ENCODE data around the gene GPRC6A.

GPRC6A gene

DNA sequence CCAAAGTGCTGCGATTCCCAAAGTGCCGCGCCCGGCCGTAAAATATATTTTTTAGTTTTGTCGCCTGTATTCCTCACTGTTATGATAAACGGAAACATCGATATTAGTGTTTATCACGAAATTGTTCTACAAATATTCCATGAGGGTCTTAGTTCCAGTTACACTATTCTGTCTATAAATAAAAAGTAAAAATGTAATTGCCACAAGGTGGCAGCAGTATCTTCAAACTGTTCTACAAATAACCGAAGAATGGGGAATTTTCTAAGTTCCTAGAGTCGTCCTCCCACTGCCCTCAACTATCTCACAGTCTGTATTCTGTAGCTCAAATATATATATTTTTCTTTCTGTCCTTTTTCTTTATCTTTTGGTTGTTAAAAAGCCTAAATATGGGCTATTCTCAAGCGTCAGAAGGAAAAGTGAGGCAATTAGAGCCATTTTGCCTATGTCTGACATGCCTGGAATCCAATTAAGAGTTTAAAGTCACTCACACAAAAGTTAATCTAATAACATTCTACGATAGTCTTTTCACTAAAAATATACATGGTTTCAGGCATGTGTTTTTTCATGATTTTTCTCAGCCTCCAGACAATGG, 49.2 kb downstream of the GPRC6A start:
- H3K27ac ChIP-seq (ENCODE audit: low read depth, low read length), result no peak overlapping the region
- no peaks in the 10 kb centered on the region for H3K4me1 ChIP-seq (ENCODE audit: control insufficient read depth, insufficient read depth, low read length)
- no peaks in the 10 kb centered on the region for H3K9me3 ChIP-seq (ENCODE audit: control insufficient read depth, insufficient read depth, low read depth, low read length)
- no peak overlapping the region for H3K9ac ChIP-seq (ENCODE audit: low read length)
- no peak overlapping the region for H3K4me3 ChIP-seq (ENCODE audit: low read depth, low read length)
- no peaks in the 10 kb centered on the region for H3K36me3 ChIP-seq (ENCODE audit: control insufficient read depth, insufficient read depth, low read length)
- H3K27me3 ChIP-seq (ENCODE audit: control insufficient read depth, insufficient read depth, low read length), result no peaks in the 10 kb centered on the region

DNA sequence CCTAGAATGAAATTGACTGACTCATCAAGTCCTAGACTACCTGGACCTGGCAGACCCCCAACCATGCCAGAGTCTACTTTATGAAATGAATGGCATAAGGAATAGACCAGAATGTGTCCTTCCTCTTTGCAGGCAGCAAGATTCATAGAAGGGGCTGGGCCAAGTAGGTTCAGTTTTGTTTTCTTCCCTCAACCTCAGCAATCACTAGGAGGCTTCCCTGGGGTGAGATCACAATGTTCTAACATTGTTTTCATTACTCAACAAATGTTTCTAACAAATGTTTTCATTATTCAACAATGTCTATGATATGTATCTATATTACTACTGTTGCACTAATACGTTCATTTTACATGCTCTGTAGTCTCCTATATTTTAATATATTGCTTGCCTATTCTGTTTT, 55.0 kb downstream of the GPRC6A start:
- Histone ChIP-seq H3K27me3 (ENCODE audit: control insufficient read depth, insufficient read depth, low read length) (no peaks in the 10 kb centered on the region), H3K27ac (ENCODE audit: low read depth, low read length) (no peak overlapping the region), H3K4me3 (ENCODE audit: low read depth, low read length) (no peak overlapping the region), H3K4me1 (ENCODE audit: control insufficient read depth, insufficient read depth, low read length) (no peaks in the 10 kb centered on the region), H3K9me3 (ENCODE audit: control insufficient read depth, insufficient read depth, low read depth, low read length) (no peaks in the 10 kb centered on the region), H3K9ac (ENCODE audit: low read length) (no peak overlapping the region), H3K36me3 (ENCODE audit: control insufficient read depth, insufficient read depth, low read length) (no peaks in the 10 kb centered on the region)

DNA sequence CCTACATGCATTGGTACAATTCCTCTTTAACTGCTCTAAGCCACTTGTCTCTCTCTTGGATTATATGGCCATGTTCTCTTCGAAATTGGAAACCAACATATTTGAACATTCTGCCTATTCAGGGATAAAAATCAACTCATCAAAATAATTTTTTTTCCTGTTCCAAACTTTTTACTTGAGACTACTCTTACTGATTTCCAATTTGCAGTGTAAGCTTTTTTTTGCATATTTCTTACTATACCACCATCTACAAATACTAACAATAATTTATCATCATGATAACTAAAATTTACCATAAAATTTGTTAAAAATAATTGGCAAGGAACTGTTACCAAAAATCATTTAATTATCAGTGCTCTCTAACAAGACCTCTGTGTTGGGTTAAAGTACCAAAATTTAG, 56.4 kb downstream of the GPRC6A start:
- Histone ChIP-seq H3K36me3 (ENCODE audit: control insufficient read depth, insufficient read depth, low read length) (no peaks in the 10 kb centered on the region), H3K27ac (ENCODE audit: low read depth, low read length) (no peak overlapping the region), H3K4me1 (ENCODE audit: control insufficient read depth, insufficient read depth, low read length) (no peaks in the 10 kb centered on the region; the same call in 1 of the 2 replicates), H3K4me3 (ENCODE audit: low read depth, low read length) (no peak overlapping the region), H3K27me3 (ENCODE audit: control insufficient read depth, insufficient read depth, low read length) (peaks cover under 1% of the 10 kb centered on the region; the same call in 1 of the 2 replicates), H3K9me3 (ENCODE audit: control insufficient read depth, insufficient read depth, low read depth, low read length) (no peaks in the 10 kb centered on the region), H3K9ac (ENCODE audit: low read length) (no peak overlapping the region)

DNA sequence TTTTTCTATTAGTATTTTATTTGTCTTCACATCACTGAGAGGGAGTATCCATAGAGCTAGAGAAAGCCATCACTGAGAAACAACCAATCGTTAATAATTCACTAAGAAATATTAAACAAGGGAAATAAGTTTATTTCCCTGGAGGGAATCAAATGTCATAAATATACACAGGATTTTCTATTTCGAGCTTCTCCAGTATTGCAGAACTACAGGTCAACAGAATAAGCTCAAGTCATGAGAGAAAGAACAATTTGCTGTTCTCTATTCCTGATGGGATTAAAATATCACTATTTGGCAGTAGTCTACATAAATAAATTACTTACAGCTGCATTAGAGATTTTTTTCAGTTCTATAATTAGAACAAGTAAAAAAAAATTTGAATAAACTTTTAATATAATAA, 61.2 kb downstream of the GPRC6A start:
- Histone ChIP-seq H3K36me3 (ENCODE audit: control insufficient read depth, insufficient read depth, low read length) (no peaks in the 10 kb centered on the region), H3K27ac (ENCODE audit: low read depth, low read length) (no peak overlapping the region), H3K4me1 (ENCODE audit: control insufficient read depth, insufficient read depth, low read length) (no peaks in the 10 kb centered on the region; the same call in 1 of the 2 replicates), H3K9me3 (ENCODE audit: control insufficient read depth, insufficient read depth, low read depth, low read length) (no peaks in the 10 kb centered on the region), H3K27me3 (ENCODE audit: control insufficient read depth, insufficient read depth, low read length) (peaks cover 38% of the 10 kb centered on the region), H3K9ac (ENCODE audit: low read length) (no peak overlapping the region), H3K4me3 (ENCODE audit: low read depth, low read length) (no peak overlapping the region)

DNA sequence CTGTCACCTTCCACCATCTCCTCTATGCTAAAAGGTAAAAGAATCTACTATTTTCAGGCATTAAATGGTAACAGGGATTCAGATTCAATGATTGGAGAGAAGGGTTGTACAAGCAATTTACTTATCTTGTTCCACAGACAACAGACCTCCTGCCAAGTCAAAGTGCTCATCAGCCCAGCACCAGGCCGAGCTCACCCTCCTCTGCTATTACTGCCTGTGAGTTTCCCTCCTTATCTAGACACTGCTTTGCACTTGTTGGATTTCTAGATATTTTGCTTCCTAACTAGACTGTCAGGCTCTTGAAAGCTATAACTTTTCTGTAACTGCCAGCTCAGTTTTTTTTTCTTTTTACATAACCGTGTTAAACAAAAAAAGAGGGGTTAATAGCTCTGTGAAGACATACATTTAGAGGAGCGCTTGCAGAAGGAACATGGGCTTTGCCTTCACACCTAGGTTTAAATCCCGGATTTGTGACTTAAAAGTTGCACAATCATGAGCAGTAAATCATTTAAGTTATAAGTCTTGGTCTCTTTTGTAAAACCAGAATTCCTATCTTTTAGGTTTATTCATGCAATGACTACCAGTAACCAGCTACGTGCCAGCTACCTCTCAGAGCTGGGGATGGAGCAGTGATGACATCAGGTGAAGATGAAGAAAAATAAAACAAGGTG, 62.2 kb downstream of the GPRC6A start:
- peaks cover 38% of the 10 kb centered on the region for H3K27me3 ChIP-seq (ENCODE audit: control insufficient read depth, insufficient read depth, low read length)
- no peak overlapping the region for H3K4me3 ChIP-seq (ENCODE audit: low read depth, low read length)
- no peaks in the 10 kb centered on the region for H3K36me3 ChIP-seq (ENCODE audit: control insufficient read depth, insufficient read depth, low read length)
- no peaks in the 10 kb centered on the region for H3K9me3 ChIP-seq (ENCODE audit: control insufficient read depth, insufficient read depth, low read depth, low read length)
- no peak overlapping the region for H3K9ac ChIP-seq (ENCODE audit: low read length)
- H3K27ac ChIP-seq (ENCODE audit: low read depth, low read length), result no peak overlapping the region
- peaks cover 5% of the 10 kb centered on the region; the same call in 1 of the 2 replicates for H3K4me1 ChIP-seq (ENCODE audit: control insufficient read depth, insufficient read depth, low read length)

DNA sequence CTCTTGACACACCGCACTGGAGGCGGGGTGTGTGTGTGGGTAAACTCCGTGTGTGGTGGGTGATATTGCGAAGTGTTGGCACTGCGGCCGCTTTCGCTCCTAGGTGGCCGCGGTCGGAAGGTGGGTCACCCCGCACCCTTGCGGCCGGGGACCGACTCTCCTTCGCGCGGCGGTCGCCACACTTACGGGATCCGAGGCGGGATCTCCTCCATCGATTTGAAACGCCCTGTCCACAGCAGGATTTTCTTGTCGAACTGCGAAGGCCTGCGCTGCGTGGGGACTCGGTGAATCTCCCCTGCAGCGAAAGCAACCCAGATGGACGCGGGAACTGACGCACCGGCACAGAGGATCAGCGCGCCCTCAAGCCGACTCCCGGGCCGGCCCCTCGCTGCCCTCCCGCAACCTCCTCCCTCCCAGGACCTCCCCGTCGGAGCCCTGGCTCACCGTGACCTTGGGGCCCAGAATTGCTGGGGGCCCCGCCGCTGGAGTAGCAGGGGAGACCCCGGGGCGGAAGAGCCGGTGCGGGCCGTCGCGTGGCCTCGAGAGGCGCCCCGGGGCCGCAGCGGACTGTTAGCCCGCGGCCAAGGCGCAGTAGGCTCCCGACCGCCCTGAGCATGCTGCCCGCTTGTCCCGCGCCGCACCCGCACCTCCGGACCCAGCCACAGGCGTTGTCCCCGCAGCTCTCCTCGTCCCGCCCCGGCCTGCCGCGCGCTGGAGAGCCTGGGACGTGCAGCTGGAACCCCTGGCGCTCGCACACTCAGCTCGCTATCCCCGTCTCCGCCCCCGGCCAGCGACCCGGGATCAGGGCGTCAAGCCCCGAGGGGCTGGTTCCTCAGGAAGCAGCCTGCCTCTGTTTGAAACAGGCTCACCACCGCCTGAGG, 63.7 kb downstream of the GPRC6A start, which contains the start of gene FAM162B:
Gene FAM162B (minus strand): TSS at position 759 of the 881 bp plus-strand sequence. CDS start 143 bp downstream, at position 616.
- Histone ChIP-seq H3K9ac (ENCODE audit: low read length) (peak within 1 kb of the TSS; percentile 27), H3K4me1 (ENCODE audit: control insufficient read depth, insufficient read depth, low read length) (peaks cover 5% of the 10 kb centered on the region; the same call in 1 of the 2 replicates), H3K36me3 (ENCODE audit: control insufficient read depth, insufficient read depth, low read length) (no peaks in the 10 kb centered on the region), H3K9me3 (ENCODE audit: control insufficient read depth, insufficient read depth, low read depth, low read length) (no peaks in the 10 kb centered on the region), H3K27me3 (ENCODE audit: control insufficient read depth, insufficient read depth, low read length) (peaks cover 38% of the 10 kb centered on the region), H3K4me3 (ENCODE audit: low read depth, low read length) (peak within 1 kb of the TSS; percentile 87), H3K27ac (ENCODE audit: low read depth, low read length) (no peak within 1 kb of the TSS)

DNA sequence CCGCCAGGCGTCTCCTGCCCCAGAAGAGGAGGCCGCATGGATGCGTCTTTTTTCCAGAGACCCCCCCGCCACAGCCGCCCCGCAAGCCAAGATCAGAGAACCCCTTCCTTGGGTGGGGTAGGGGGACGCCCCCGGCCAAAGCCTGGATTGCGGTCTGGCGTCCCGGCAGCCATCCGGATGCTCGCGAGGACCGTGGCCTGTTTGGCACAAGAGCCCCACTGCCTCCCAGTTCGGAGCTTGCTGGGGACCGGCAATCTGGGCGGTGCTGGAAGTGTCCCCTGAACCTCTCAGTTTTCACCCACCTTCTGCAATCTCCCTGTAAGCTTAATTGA, 64.3 kb downstream of the GPRC6A start:
- Histone ChIP-seq H3K27ac (ENCODE audit: low read depth, low read length) (no peak overlapping the region), H3K9me3 (ENCODE audit: control insufficient read depth, insufficient read depth, low read depth, low read length) (no peaks in the 10 kb centered on the region), H3K36me3 (ENCODE audit: control insufficient read depth, insufficient read depth, low read length) (no peaks in the 10 kb centered on the region), H3K4me1 (ENCODE audit: control insufficient read depth, insufficient read depth, low read length) (peaks cover 5% of the 10 kb centered on the region; the same call in 1 of the 2 replicates), H3K27me3 (ENCODE audit: control insufficient read depth, insufficient read depth, low read length) (peaks cover 38% of the 10 kb centered on the region), H3K9ac (ENCODE audit: low read length) (peak overlapping the region; percentile 27), H3K4me3 (ENCODE audit: low read depth, low read length) (peak overlapping the region; percentile 87)

DNA sequence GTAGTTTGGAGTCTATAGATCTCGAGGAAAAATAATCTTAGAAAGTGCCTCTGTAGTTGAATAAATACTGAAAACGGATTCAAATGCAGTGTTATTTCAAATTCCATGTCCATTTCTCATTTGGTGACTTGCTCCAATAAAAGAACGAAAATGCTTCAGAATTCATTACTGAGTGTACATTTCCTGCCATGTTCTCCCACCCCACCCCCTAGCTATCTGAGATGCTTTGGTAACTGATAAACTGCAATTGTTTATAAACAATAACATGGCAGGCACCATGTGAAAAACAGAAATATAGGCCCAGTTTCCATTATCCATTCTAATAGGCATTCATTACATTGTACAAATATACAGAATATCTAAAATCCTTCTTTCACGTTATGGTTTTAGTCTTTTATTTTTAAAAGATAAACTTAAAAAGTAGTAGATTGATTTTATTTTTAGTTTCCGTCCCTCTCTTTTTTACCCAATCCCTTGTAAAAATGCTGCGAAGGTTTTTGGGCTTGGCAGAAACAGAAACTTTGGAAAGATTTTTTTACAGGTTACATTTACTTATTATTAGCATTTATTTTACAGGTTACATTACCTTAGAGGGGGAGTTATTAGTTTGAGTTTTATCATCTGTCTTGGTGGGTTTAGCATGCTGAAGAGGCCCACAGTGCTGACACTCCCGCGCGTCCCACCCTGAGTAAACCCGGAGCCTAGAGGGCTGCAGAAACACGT, 64.8 kb downstream of the GPRC6A start:
- no peak overlapping the region for H3K9ac ChIP-seq (ENCODE audit: low read length)
- H3K27me3 ChIP-seq (ENCODE audit: control insufficient read depth, insufficient read depth, low read length), result peaks cover 38% of the 10 kb centered on the region
- no peaks in the 10 kb centered on the region for H3K36me3 ChIP-seq (ENCODE audit: control insufficient read depth, insufficient read depth, low read length)
- H3K9me3 ChIP-seq (ENCODE audit: control insufficient read depth, insufficient read depth, low read depth, low read length), result no peaks in the 10 kb centered on the region
- peaks cover 5% of the 10 kb centered on the region; the same call in 1 of the 2 replicates for H3K4me1 ChIP-seq (ENCODE audit: control insufficient read depth, insufficient read depth, low read length)
- no peak overlapping the region for H3K27ac ChIP-seq (ENCODE audit: low read depth, low read length)
- peak overlapping the region; percentile 87 for H3K4me3 ChIP-seq (ENCODE audit: low read depth, low read length)

DNA sequence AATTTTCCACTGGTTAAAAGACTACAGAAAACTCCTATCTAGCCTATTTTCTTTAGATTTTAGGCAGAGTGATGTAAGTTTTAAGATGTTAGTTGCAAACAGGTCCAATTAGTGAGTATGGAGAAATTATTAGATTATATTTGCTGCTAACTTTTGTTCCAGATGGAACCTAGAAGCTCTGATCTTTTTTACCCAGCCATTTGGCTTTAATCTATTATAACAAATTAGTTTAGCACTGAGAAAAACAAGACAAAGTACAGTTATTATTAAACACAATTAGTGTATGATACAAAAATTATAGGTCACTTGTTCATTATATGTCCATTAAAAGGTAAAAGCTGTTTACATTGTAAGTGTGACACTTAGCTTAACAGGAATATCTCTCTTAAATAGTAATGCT, 65.8 kb downstream of the GPRC6A start:
- Histone ChIP-seq H3K9me3 (ENCODE audit: control insufficient read depth, insufficient read depth, low read depth, low read length) (no peaks in the 10 kb centered on the region), H3K27me3 (ENCODE audit: control insufficient read depth, insufficient read depth, low read length) (peaks cover 38% of the 10 kb centered on the region), H3K36me3 (ENCODE audit: control insufficient read depth, insufficient read depth, low read length) (no peaks in the 10 kb centered on the region), H3K27ac (ENCODE audit: low read depth, low read length) (no peak overlapping the region), H3K4me1 (ENCODE audit: control insufficient read depth, insufficient read depth, low read length) (peaks cover 5% of the 10 kb centered on the region; the same call in 1 of the 2 replicates), H3K9ac (ENCODE audit: low read length) (no peak overlapping the region), H3K4me3 (ENCODE audit: low read depth, low read length) (no peak overlapping the region)

DNA sequence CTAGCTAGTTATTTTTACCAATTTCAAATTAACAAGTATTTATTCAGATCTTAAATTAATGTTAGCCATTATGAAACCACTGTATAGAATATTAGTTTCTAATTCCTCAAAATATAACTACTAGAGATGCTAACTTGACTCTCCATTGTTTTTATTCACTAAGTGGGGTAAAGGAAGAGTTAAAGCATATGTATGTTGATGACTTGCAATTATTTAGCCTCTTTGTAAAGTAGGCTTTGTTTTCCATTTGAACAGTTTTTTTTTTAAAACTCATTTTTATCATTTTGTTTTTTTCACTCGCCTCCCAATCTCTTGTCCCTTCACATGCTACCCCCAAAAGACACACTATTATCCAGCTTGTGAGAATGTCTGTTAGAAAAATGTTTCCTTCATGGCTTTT, 66.6 kb downstream of the GPRC6A start:
- H3K36me3 ChIP-seq (ENCODE audit: control insufficient read depth, insufficient read depth, low read length), result no peaks in the 10 kb centered on the region
- H3K4me1 ChIP-seq (ENCODE audit: control insufficient read depth, insufficient read depth, low read length), result peaks cover 5% of the 10 kb centered on the region; the same call in 1 of the 2 replicates
- H3K9me3 ChIP-seq (ENCODE audit: control insufficient read depth, insufficient read depth, low read depth, low read length), result no peaks in the 10 kb centered on the region
- no peak overlapping the region for H3K9ac ChIP-seq (ENCODE audit: low read length)
- no peak overlapping the region for H3K27ac ChIP-seq (ENCODE audit: low read depth, low read length)
- no peak overlapping the region for H3K4me3 ChIP-seq (ENCODE audit: low read depth, low read length)
- H3K27me3 ChIP-seq (ENCODE audit: control insufficient read depth, insufficient read depth, low read length), result peaks cover 36% of the 10 kb centered on the region

Measured in HUES6 (cell line).